HepG2 (cell line): ENCODE measurements around the gene ZC3H7B. TPM values are rescaled to one million over a fixed set of nuclear protein-coding genes. Genes with fewer than 3 reads are reported as not detected.

ENCODE experiments used
- BRCA1 ChIP-seq: sonication (generic); formaldehyde crosslinking; IDR thresholded peaks from 2 replicates; pipeline ENCODE4 v1.4.0; 2020; ENCODE audit warnings: missing genetic modification reagents
- CBFB ChIP-seq: sonication (generic); formaldehyde crosslinking; IDR thresholded peaks from 2 replicates; pipeline ENCODE4 v1.4.0; 2020; ENCODE audit warnings: missing genetic modification reagents
- GRHL1 ChIP-seq: sonication (generic); formaldehyde crosslinking; conservative IDR thresholded peaks from 2 replicates; pipeline ENCODE4 v1.8.0; 2022; ENCODE audit warnings: missing genetic modification reagents
- HMG20B ChIP-seq: conservative IDR thresholded peaks from 2 replicates; pipeline ENCODE4 v1.6.1; 2016; ENCODE audit warnings: missing genetic modification reagents, missing compliant biosample characterization
- IKZF4 ChIP-seq: sonication (generic); formaldehyde crosslinking; IDR thresholded peaks from 2 replicates; pipeline ENCODE4 v1.5.1; 2020; ENCODE audit warnings: borderline replicate concordance, mild to moderate bottlenecking, low read depth, missing genetic modification reagents; ENCODE audit errors: not compliant biosample characterization
- MLX ChIP-seq: IDR thresholded peaks from 2 replicates; pipeline ENCODE4 v1.6.1; 2016
- NFAT5 ChIP-seq: sonication (generic); formaldehyde crosslinking; IDR thresholded peaks from 2 replicates; pipeline ENCODE4 v1.4.0; 2020; ENCODE audit warnings: missing genetic modification reagents
- NRL ChIP-seq: sonication (generic); formaldehyde crosslinking; IDR thresholded peaks from 2 replicates; pipeline ENCODE4 v1.5.0; 2020; ENCODE audit warnings: missing genetic modification reagents, mild to moderate bottlenecking, moderate library complexity, borderline replicate concordance
- SAFB2 ChIP-seq: sonication (generic); formaldehyde crosslinking; IDR thresholded peaks from 2 replicates; pipeline ENCODE4 v1.5.1; 2020; ENCODE audit warnings: missing genetic modification reagents, low read depth, mild to moderate bottlenecking, borderline replicate concordance
- SNAPC5 ChIP-seq: sonication (generic); formaldehyde crosslinking; IDR thresholded peaks from 2 replicates; pipeline ENCODE4 v1.8.1; 2023; ENCODE audit warnings: mild to moderate bottlenecking, missing genetic modification reagents, borderline replicate concordance
- TFDP2 ChIP-seq: sonication (generic); formaldehyde crosslinking; IDR thresholded peaks from 2 replicates; pipeline ENCODE4 v1.4.0; 2020; ENCODE audit warnings: missing genetic modification reagents
- ZNF646 ChIP-seq: sonication (generic); formaldehyde crosslinking; IDR thresholded peaks from 2 replicates; pipeline ENCODE4 v1.9.0; 2021; ENCODE audit warnings: mild to moderate bottlenecking, missing genetic modification reagents
- polyA plus RNA-seq, 8 experiments: library from polyadenylated mRNA; depleted of rRNA in 3 of 8; stranded (reverse) in 7 of 8; unstranded in 1 of 8; fragments of >200 nt; fragmentation: Illumina TruSeq in 4 of 8; extraction: Trizol in 4 of 8; gene quantifications; 2 replicates each; pipeline versions ENCODE4 v1.2.1 to v1.2.3, GENCODE V29; 2011 to 2016; ENCODE audit warnings: low read depth in 4 of 8, missing spikeins in 1 of 8, mixed read lengths in 1 of 8; ENCODE audit not compliant: insufficient read depth in 1 of 8
- total RNA-seq, 5 experiments: library from RNA; depleted of rRNA; stranded (reverse); fragments of >200 nt; fragmentation: Illumina TruSeq; extraction: Trizol; gene quantifications; 2 replicates each; pipeline ENCODE4 v1.2.3, GENCODE V29; 2016; ENCODE audit warnings: low read depth in 1 of 5

The ZC3H7B gene
- total and polyA plus RNA-seq, 2 of the 13 experiments (the other 11 are each of a cell fraction or from before 2014, with no cell fraction given), result 26.4 to 37.2 TPM

- TF ChIP-seq ZNF646 (CRISPR knock-in tag) (no peak), MLX (CRISPR knock-in tag) (0 out of 2 replicates have a peak, but pooled peaks have one; percentile 47), BRCA1 (CRISPR knock-in tag) (no peak), NFAT5 (CRISPR knock-in tag) (no peak), SAFB2 (CRISPR knock-in tag) (0 out of 2 replicates have a peak, but pooled peaks have one; percentile 69), TFDP2 (CRISPR knock-in tag) (peak; percentile 88), IKZF4 (CRISPR knock-in tag) (no peak), HMG20B (CRISPR knock-in tag) (no peak; the same call in 1 of the 2 replicates), SNAPC5 (CRISPR knock-in tag) (no peak), NRL (CRISPR knock-in tag) (no peak), CBFB (CRISPR knock-in tag) (no peak), GRHL1 (CRISPR knock-in tag) (no peak)
These were observed 65.8 kb downstream of the ZC3H7B start (continued) for GRCh38 chr22:41367039-41367679.
